Activated T-helper 2 cell treated with anti-CD3 and anti-CD28 coated beads, Interferon-gamma antibody, Interleukin-2, Interleukin-4, amounts not matched to agents 10 μg/mL and 5 μg/mL and 100 μg/mL, durations not matched to agents 14 hours and 24 hours and 36 hours (primary cell): Measurements from ENCODE around the gene IPP. TPM values are rescaled to one million over a fixed set of nuclear protein-coding genes. Genes with fewer than 3 reads are reported as not detected.
"Not testable (repeated sequence)": the region's sequence is repeated elsewhere in the genome, so short reads cannot be mapped to it uniquely, and the experiment has no call there.

Source experiments
- DNase-seq: peaks from one replicate; pipeline ENCODE4 v3.0.0; 2021; ENCODE audit warnings: low spot score
- H3K27ac Mint-ChIP-seq: one replicate; pipeline ENCODE4 v1.8.0; 2021; ENCODE audit warnings: mixed read lengths
- H3K27me3 Mint-ChIP-seq: one replicate; pipeline ENCODE4 v1.8.0; 2021; ENCODE audit warnings: low read depth, mixed read lengths
- H3K36me3 Mint-ChIP-seq: one replicate; pipeline ENCODE4 v1.8.0; 2021; ENCODE audit warnings: low read depth, mixed read lengths
- H3K4me1 Mint-ChIP-seq: one replicate; pipeline ENCODE4 v1.8.0; 2021; ENCODE audit warnings: low read depth, mixed read lengths
- H3K4me3 Mint-ChIP-seq: one replicate; pipeline ENCODE4 v1.8.0; 2021; ENCODE audit warnings: low read depth, mild to moderate bottlenecking, moderate library complexity, mixed read lengths
- H3K9me3 Mint-ChIP-seq: one replicate; pipeline ENCODE4 v1.8.0; 2021; ENCODE audit warnings: mixed read lengths
- intact Hi-C: fragments of 100-400 bp; cut with micrococcal nuclease; formaldehyde crosslinking; loops from one replicate; pipeline ENCODE4 v1.15.1; 2023
- total RNA-seq: library from RNA; stranded (reverse); gene quantifications from 2 replicates; pipeline ENCODE4 v1.2.3, GENCODE V29; 2022

The IPP gene
- total RNA-seq, 1 donor from 2014 or later, result 14.7 TPM

- Mint-ChIP-seq H3K27me3 (no peaks in the 10 kb centered on the region), H3K4me3 (no peak overlapping the region), H3K4me1 (peaks cover 4% of the 10 kb centered on the region), H3K36me3 (peaks cover 3% of the 10 kb centered on the region), H3K9me3 (no peaks in the 10 kb centered on the region), H3K27ac (no peak overlapping the region)
- DNase-seq, result no peak
- intact Hi-C loops, result no loop called here
Measured at GRCh38 chr1:45730075-45730779, 20.2 kb downstream of the IPP start.

DNA sequence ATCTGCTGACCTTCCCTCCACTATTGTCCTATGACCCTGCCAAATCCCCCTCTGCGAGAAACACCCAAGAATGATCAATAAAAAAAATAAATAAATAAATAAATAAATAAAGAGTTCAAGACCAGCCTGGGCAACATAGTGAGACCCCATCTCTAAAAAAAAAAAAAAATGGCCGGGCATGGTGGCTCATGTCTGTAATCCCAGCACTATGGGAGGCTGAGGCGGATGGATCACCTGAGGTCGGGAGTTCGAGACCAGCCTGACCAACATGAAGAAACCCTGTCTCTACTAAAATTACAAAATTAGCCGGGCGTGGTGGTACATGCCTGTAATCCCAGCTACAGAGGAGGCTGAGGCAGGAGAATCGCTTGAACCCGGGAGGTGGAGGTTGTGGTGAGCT, 24.4 kb downstream of the IPP start:
- DNase-seq, H3K27ac Mint-ChIP-seq, H3K27me3 Mint-ChIP-seq, intact Hi-C loops, H3K4me3 Mint-ChIP-seq, H3K36me3 Mint-ChIP-seq, H3K9me3 Mint-ChIP-seq, H3K4me1 Mint-ChIP-seq: not testable (repeated sequence)

GRCh38 chr1:45723248-45723930, 27.1 kb downstream of the IPP start:
- H3K9me3 Mint-ChIP-seq, result no peaks in the 10 kb centered on the region
- H3K36me3 Mint-ChIP-seq, result no peaks in the 10 kb centered on the region
- no peak overlapping the region for H3K4me3 Mint-ChIP-seq
- DNase-seq, result no peak
- intact Hi-C loops, result no loop called here
- no peaks in the 10 kb centered on the region for H3K4me1 Mint-ChIP-seq
- no peaks in the 10 kb centered on the region for H3K27me3 Mint-ChIP-seq
- no peak overlapping the region for H3K27ac Mint-ChIP-seq

- Mint-ChIP-seq H3K4me3 (no peak overlapping the region), H3K9me3 (no peaks in the 10 kb centered on the region), H3K27ac (no peak overlapping the region), H3K36me3 (no peaks in the 10 kb centered on the region), H3K4me1 (no peaks in the 10 kb centered on the region), H3K27me3 (no peaks in the 10 kb centered on the region)
- intact Hi-C loops, result no loop called here
- no peak for DNase-seq
Measured at GRCh38 chr1:45722809-45723208, 27.6 kb downstream of the IPP start.

- Mint-ChIP-seq H3K36me3 (peaks cover 4% of the 10 kb centered on the region), H3K27ac (no peak overlapping the region), H3K9me3 (no peaks in the 10 kb centered on the region), H3K4me3 (no peak overlapping the region), H3K4me1 (no peaks in the 10 kb centered on the region), H3K27me3 (no peaks in the 10 kb centered on the region)
- no peak for DNase-seq
- intact Hi-C loops, result no loop called here
Measured at GRCh38 chr1:45721207-45721606, 29.2 kb downstream of the IPP start.

GRCh38 chr1:45718289-45718688, 32.2 kb downstream of the IPP start:
- no peak for DNase-seq
- Mint-ChIP-seq H3K4me3 (no peak overlapping the region), H3K9me3 (no peaks in the 10 kb centered on the region), H3K27me3 (no peaks in the 10 kb centered on the region), H3K36me3 (peaks cover 10% of the 10 kb centered on the region), H3K27ac (no peak overlapping the region), H3K4me1 (no peaks in the 10 kb centered on the region)
- intact Hi-C loops, result no loop called here

DNA sequence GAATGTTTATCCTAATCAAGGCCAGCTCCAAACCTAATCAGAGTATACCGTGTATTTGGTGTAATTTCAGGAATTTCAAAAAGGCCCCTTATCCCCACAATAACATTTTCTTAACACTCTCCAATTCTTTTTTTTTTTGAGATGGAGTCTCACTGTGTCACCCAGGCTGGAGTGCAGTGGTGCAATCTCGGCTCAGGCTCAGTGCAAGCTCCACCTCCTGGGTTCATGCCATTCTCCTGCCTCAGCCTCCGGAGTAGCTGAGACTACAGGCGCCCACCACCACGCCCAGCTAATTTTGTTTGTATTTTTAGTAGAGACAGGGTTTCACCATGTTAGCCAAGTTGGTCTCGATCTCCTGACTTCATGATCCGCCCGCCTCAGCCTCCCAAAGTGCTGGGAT, 33.1 kb downstream of the IPP start:
- H3K27ac Mint-ChIP-seq, H3K4me3 Mint-ChIP-seq, H3K9me3 Mint-ChIP-seq, intact Hi-C loops, H3K36me3 Mint-ChIP-seq, H3K4me1 Mint-ChIP-seq, DNase-seq, H3K27me3 Mint-ChIP-seq: not testable (repeated sequence)

- Mint-ChIP-seq H3K4me3 (no peak overlapping the region), H3K27me3 (no peaks in the 10 kb centered on the region), H3K4me1 (no peaks in the 10 kb centered on the region), H3K27ac (no peak overlapping the region), H3K9me3 (no peaks in the 10 kb centered on the region), H3K36me3 (peaks cover 11% of the 10 kb centered on the region)
- DNase-seq, result no peak
- intact Hi-C loops, result no loop called here
Measured at GRCh38 chr1:45716700-45717099, 33.8 kb downstream of the IPP start.

- Mint-ChIP-seq H3K4me1 (no peaks in the 10 kb centered on the region), H3K4me3 (no peak overlapping the region), H3K9me3 (no peaks in the 10 kb centered on the region), H3K27me3 (no peaks in the 10 kb centered on the region), H3K36me3 (peaks cover 18% of the 10 kb centered on the region), H3K27ac (no peak overlapping the region)
- DNase-seq, result no peak
- intact Hi-C loops, result no loop called here
Measured at GRCh38 chr1:45713711-45714110, 36.7 kb downstream of the IPP start.

DNA sequence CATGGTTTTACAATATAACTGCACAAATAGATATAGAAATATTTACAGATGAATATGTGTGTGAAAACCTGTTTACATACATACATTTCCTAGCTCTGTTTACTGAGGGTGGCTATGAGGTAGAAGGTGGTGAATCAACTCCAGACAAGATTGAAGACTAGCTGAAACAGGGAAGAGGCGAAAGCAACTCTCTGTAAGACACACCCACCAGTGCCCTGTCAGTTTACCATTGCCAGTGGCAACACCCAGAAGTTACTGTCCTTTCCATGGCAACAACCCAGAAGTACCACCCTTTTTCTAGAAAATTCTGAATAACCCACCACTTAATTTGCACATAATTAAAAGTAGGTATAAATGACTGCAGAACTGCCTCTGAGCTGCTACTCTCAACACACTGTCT, 45.8 kb downstream of the IPP start:
- intact Hi-C loops, result no loop called here
- Mint-ChIP-seq H3K4me3 (no peak overlapping the region), H3K36me3 (peaks cover 29% of the 10 kb centered on the region), H3K9me3 (peaks cover 10% of the 10 kb centered on the region), H3K27me3 (no peaks in the 10 kb centered on the region), H3K4me1 (no peaks in the 10 kb centered on the region), H3K27ac (no peak overlapping the region)
- DNase-seq, result no peak

GRCh38 chr1:45694823-45695222, 55.6 kb downstream of the IPP start:
- peaks cover 4% of the 10 kb centered on the region for H3K4me1 Mint-ChIP-seq
- H3K27me3 Mint-ChIP-seq, result no peaks in the 10 kb centered on the region
- DNase-seq, result no peak
- H3K4me3 Mint-ChIP-seq, result no peak overlapping the region
- H3K9me3 Mint-ChIP-seq, result no peaks in the 10 kb centered on the region
- H3K36me3 Mint-ChIP-seq, result peaks cover 46% of the 10 kb centered on the region
- intact Hi-C loops, result no loop called here
- no peak overlapping the region for H3K27ac Mint-ChIP-seq

GRCh38 chr1:45693811-45694210, 56.6 kb downstream of the IPP start:
- DNase-seq, H3K9me3 Mint-ChIP-seq, H3K27ac Mint-ChIP-seq, H3K4me3 Mint-ChIP-seq, intact Hi-C loops, H3K4me1 Mint-ChIP-seq, H3K27me3 Mint-ChIP-seq: not testable (repeated sequence)
- peaks cover 49% of the 10 kb centered on the region for H3K36me3 Mint-ChIP-seq
